HCT116 (cell line): ENCODE data around the gene PIP4K2A. TPM values are rescaled to one million over a fixed set of nuclear protein-coding genes. Genes with fewer than 3 reads are reported as not detected.
A peak's percentile ranks its signal among the peaks of the same experiment; 100 is the strongest.
"Not testable (repeated sequence)": the region's sequence is repeated elsewhere in the genome, so short reads cannot be mapped to it uniquely, and the experiment has no call there.

Experiments used
- ATAC-seq: fragments of 200-7000 bp; cut with Tn5 transposase; 2 replicates; pipeline ENCODE4 v1.9.1; 2020; ENCODE audit warnings: mild to moderate bottlenecking, moderate library complexity
- BruUV-seq: library from RNA; stranded (reverse); fragments of 400-500 nt; replicated peaks from 2 replicates; lab custom pipeline; 2021; lab: Mats Ljungman, UMichigan
- CTCF ChIA-PET: fragments of 300-600 bp; sonication (Branson Sonifier 250); formaldehyde crosslinking; loops from one replicate; lab custom pipeline; 2021; ENCODE audit warnings: antibody characterized with exemption; lab: Charles Lee
- POLR2A ChIA-PET: fragments of 300-600, 350-600 bp; sonication (Branson Sonifier 250); formaldehyde crosslinking; loops from one replicate; lab custom pipeline; 2021; ENCODE audit warnings: antibody characterized with exemption; lab: Charles Lee
- RAD21 ChIA-PET, 2 experiments: fragments of 300-600 bp; sonication (Branson Sonifier 250); formaldehyde crosslinking; loops; one replicate each; lab custom pipeline; 2023; ENCODE audit warnings: low total read pairs in 2 of 2; ENCODE audit not compliant: uncharacterized antibody in 2 of 2, unreplicated experiment in 2 of 2, low non-redundant PET in 1 of 2; lab: Charles Lee
- DNase-seq: peaks from one replicate; pipeline ENCODE4 v3.0.0-alpha.2; 2010; ENCODE audit warnings: low read depth, low spot score
- H2AFZ ChIP-seq: fragments of 200-600 bp; shearing (Covaris generic), sonication (generic); 2 replicates; pipeline ENCODE4 v1.6.1; 2017; ENCODE audit warnings: low read depth, mixed run types, mixed read lengths, antibody characterized with exemption, low read length; ENCODE audit not compliant: poor library complexity, severe bottlenecking
- H3K27ac ChIP-seq: 2 replicates; pipeline ENCODE4 v1.5.1; 2012; ENCODE audit warnings: low read depth, low read length
- H3K27me3 ChIP-seq: fragments of 200-600 bp; sonication (generic); 2 replicates; pipeline ENCODE4 v1.6.1; 2016; ENCODE audit warnings: mixed run types, low read length, mixed read lengths; ENCODE audit not compliant: insufficient read depth
- H3K36me3 ChIP-seq, 2 experiments: fragments of 200-500 bp in 1 of 2; fragments of 200-600 bp in 1 of 2; sonication (Bioruptor generic) in 1 of 2; sonication (generic) in 1 of 2; 2 replicates each; pipeline versions ENCODE4 v1.5.1 to v1.6.1; 2014 to 2016; ENCODE audit warnings: low read length in 2 of 2, inconsistent platforms in 1 of 2, mixed read lengths in 1 of 2, mixed run types in 1 of 2; ENCODE audit not compliant: insufficient read depth in 2 of 2, control insufficient read depth in 1 of 2
- H3K4me1 ChIP-seq, 2 experiments: fragments of 200-600 bp in 1 of 2; sonication (generic) in 1 of 2; 2 replicates each; pipeline versions ENCODE4 v1.5.1 to v1.6.1; 2012 to 2017; ENCODE audit warnings: low read length in 2 of 2, inconsistent platforms in 1 of 2, mild to moderate bottlenecking in 1 of 2, mixed read lengths in 1 of 2, mixed run types in 1 of 2, moderate library complexity in 1 of 2; ENCODE audit not compliant: insufficient read depth in 2 of 2, control insufficient read depth in 1 of 2
- H3K4me2 ChIP-seq: fragments of 200-600 bp; sonication (generic); 2 replicates; pipeline ENCODE4 v1.6.1; 2017; ENCODE audit warnings: mixed run types, low read length, mixed read lengths
- H3K4me3 ChIP-seq, 2 experiments: fragments of 200-600 bp in 1 of 2; sonication (generic) in 1 of 2; replicated peaks in 1 of 2; 2 replicates each; pipeline ENCODE4 v1.5.1; 2011 to 2016; ENCODE audit warnings: low read length in 2 of 2, control low read depth in 1 of 2, low read depth in 1 of 2, mild to moderate bottlenecking in 1 of 2, mixed read lengths in 1 of 2, mixed run types in 1 of 2
- H3K79me2 ChIP-seq: fragments of 200-600 bp; sonication (generic); 2 replicates; pipeline ENCODE4 v1.6.1; 2017; ENCODE audit warnings: mild to moderate bottlenecking, mixed run types, low read length, moderate library complexity, mixed read lengths; ENCODE audit not compliant: insufficient read depth
- H3K9ac ChIP-seq: fragments of 200-600 bp; sonication (generic); 2 replicates; pipeline ENCODE4 v1.6.1; 2016; ENCODE audit warnings: low read length, mixed read lengths
- H3K9me2 ChIP-seq: fragments of 200-600 bp; sonication (generic), shearing (Covaris generic); 2 replicates; pipeline ENCODE4 v1.6.1; 2017; ENCODE audit warnings: mixed run types, mild to moderate bottlenecking, moderate library complexity; ENCODE audit not compliant: insufficient read depth
- H3K9me3 ChIP-seq, 2 experiments: fragments of 200-500 bp in 1 of 2; fragments of 200-600 bp in 1 of 2; sonication (Bioruptor generic) in 1 of 2; sonication (generic) in 1 of 2; 2 replicates each; pipeline ENCODE4 v1.6.1; 2014 to 2017; ENCODE audit warnings: low read length in 2 of 2, mixed read lengths in 2 of 2, inconsistent platforms in 1 of 2, low read depth in 1 of 2, mild to moderate bottlenecking in 1 of 2, mixed run types in 1 of 2, moderate library complexity in 1 of 2; ENCODE audit not compliant: control insufficient read depth in 1 of 2, insufficient read depth in 1 of 2
- H4K20me1 ChIP-seq: fragments of 200-600 bp; sonication (generic), shearing (Covaris generic); 2 replicates; pipeline ENCODE4 v1.6.1; 2017; ENCODE audit warnings: mixed run types, mild to moderate bottlenecking, moderate library complexity; ENCODE audit not compliant: insufficient read depth
- ATF3 ChIP-seq: IDR thresholded peaks from 2 replicates; pipeline ENCODE4 v1.6.1; 2012
- CBX3 ChIP-seq: IDR thresholded peaks from 2 replicates; pipeline ENCODE4 v1.6.1; 2012; ENCODE audit warnings: low read depth
- CEBPB ChIP-seq: IDR thresholded peaks from 2 replicates; pipeline ENCODE4 v1.6.1; 2012; ENCODE audit warnings: low read depth
- EZH2 ChIP-seq: fragments of 200-600 bp; sonication (generic); IDR thresholded peaks from 2 replicates; pipeline ENCODE4 v1.6.1; 2017; ENCODE audit warnings: antibody characterized with exemption, mixed run types
- EZH2phosphoT487 ChIP-seq: fragments of 200-600 bp; IDR thresholded peaks from 2 replicates; pipeline ENCODE4 v1.6.1; 2018; ENCODE audit warnings: antibody characterized with exemption, borderline replicate concordance
- FOSL1 ChIP-seq: IDR thresholded peaks from 2 replicates; pipeline ENCODE4 v1.6.1; 2012; ENCODE audit warnings: low read depth
- JUND ChIP-seq: IDR thresholded peaks from 2 replicates; pipeline ENCODE4 v1.6.1; 2012
- POLR2A ChIP-seq: IDR thresholded peaks from 2 replicates; pipeline ENCODE4 v1.7.0; 2011; ENCODE audit warnings: borderline replicate concordance; ENCODE audit not compliant: insufficient read depth, insufficient read length; ENCODE audit errors: extremely low read depth
- POLR2AphosphoS5 ChIP-seq: IDR thresholded peaks from 2 replicates; pipeline ENCODE4 v1.6.1; 2011; ENCODE audit warnings: mild to moderate bottlenecking, low read depth, low read length, moderate library complexity
- RAD21 ChIP-seq: IDR thresholded peaks from 2 replicates; pipeline ENCODE4 v1.6.1; 2012; ENCODE audit warnings: low read depth, mild to moderate bottlenecking
- SIN3A ChIP-seq: IDR thresholded peaks from 2 replicates; pipeline ENCODE4 v1.6.1; 2012; ENCODE audit warnings: low read depth
- TCF7L2 ChIP-seq: IDR thresholded peaks from 2 replicates; pipeline ENCODE4 v1.7.0; 2011; ENCODE audit warnings: borderline replicate concordance, inconsistent platforms; ENCODE audit not compliant: insufficient read depth, insufficient read length; ENCODE audit errors: extremely low read depth
- ZBTB33 ChIP-seq: IDR thresholded peaks from 2 replicates; pipeline ENCODE4 v1.6.1; 2011; ENCODE audit warnings: mild to moderate bottlenecking, low read length, moderate library complexity; ENCODE audit not compliant: insufficient replicate concordance; ENCODE audit errors: extremely low read depth
- intact Hi-C: fragments of 100-400 bp; cut with micrococcal nuclease; formaldehyde crosslinking; loops from 2 replicates; pipeline ENCODE4 v1.10.0; 2022
- total RNA-seq: library from RNA; stranded (reverse); gene quantifications from one replicate; pipeline ENCODE4 v1.2.1, GENCODE V29; 2021; ENCODE audit not compliant: unreplicated experiment

PIP4K2A gene
- total RNA-seq, 1 experiment from 2014 or later, result 41.9 TPM

- Histone ChIP-seq H4K20me1 (no peaks in the 10 kb centered on the region), H3K9me3 (no peaks in the 10 kb centered on the region), H3K4me2 (no peak overlapping the region), H3K4me1 (peaks cover 4 to 8% of the 10 kb centered on the region in 2 experiments; a peak in 3 of 4 replicates), H3K9me2 (no peaks in the 10 kb centered on the region), H3K79me2 (no peaks in the 10 kb centered on the region), H3K27me3 (no peaks in the 10 kb centered on the region), H3K4me3 (no peak overlapping the region), H3K27ac (no peak overlapping the region), H2AFZ (no peak overlapping the region), H3K36me3 (no peaks in the 10 kb centered on the region), H3K9ac (no peak overlapping the region)
- DNase-seq, result no peak
- no peak for TF ChIP-seq EZH2phosphoT487
- TF ChIP-seq TCF7L2, result no peak
- no peak for TF ChIP-seq JUND
- TF ChIP-seq CBX3, result no peak
- TF ChIP-seq POLR2AphosphoS5, result no peak
- intact Hi-C loops, result no loop called here
- ChIA-PET RAD21 (no interaction called here), CTCF (no interaction called here), POLR2A (no interaction called here)
- BruUV-seq, result no TSS peak
- no peak for ATAC-seq
Measured at GRCh38 chr10:22518167-22518724, 196.1 kb downstream of the PIP4K2A start.

DNA sequence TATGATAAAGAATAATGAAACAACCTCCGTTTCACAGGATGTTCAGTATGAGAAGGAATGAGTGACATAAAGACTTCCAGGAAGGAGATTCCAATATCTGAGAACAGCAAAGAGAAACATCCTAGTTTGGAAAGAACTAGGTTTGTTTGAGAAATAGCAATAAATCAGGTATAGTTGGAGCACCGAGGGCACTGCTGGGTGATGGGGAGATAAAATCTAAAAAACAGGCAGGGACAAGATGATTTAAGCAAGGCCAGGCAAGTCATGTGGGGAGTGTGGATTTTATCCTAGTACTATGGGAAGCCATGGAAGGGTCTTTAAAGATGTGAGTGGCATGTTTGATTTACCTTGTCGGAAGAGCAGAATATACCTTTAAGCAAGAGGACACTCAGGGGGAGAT is 199.4 kb downstream of the PIP4K2A start:
- ATAC-seq, result no peak
- RAD21 ChIA-PET, result no interaction called here
- Histone ChIP-seq H3K4me2 (no peak overlapping the region), H3K9me2 (no peaks in the 10 kb centered on the region), H3K27ac (no peak overlapping the region), H3K9ac (no peak overlapping the region), H3K27me3 (no peaks in the 10 kb centered on the region), H3K4me1 (peaks cover 4 to 8% of the 10 kb centered on the region in 2 experiments; a peak in 3 of 4 replicates), H2AFZ (no peak overlapping the region), H3K4me3 (no peak overlapping the region), H3K36me3 (no peaks in the 10 kb centered on the region), H3K79me2 (no peaks in the 10 kb centered on the region), H4K20me1 (no peaks in the 10 kb centered on the region), H3K9me3 (no peaks in the 10 kb centered on the region)
- CTCF ChIA-PET, result no interaction called here
- intact Hi-C loops, result no loop called here
- DNase-seq, result no peak
- no TSS peak for BruUV-seq
- POLR2A ChIA-PET, result no interaction called here
- TF ChIP-seq EZH2 (no peak), POLR2A (no peak), ATF3 (no peak), SIN3A (no peak), CEBPB (no peak), ZBTB33 (no peak), POLR2AphosphoS5 (no peak), TCF7L2 (no peak), RAD21 (no peak), FOSL1 (no peak)
- TF ChIP-seq, all 23 proteins: peak for 0

DNA sequence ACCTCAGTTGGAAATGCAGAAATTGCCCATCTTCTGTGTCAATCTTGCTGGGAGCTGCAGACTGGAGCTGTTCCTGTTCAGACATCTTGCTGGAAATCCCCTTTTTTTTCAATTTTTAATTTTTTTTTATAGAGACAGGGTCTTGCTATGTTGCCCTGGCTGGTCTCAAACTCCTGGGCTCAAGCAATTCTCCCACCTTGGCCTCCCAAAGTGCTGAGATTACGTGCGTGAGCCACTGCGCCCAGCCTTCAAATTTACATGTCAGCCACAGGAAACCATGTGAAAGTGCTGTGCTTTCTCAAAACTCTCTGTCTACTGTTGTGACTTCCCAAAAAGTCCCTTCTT is 200.0 kb downstream of the PIP4K2A start:
- DNase-seq, H3K9me3 ChIP-seq, H3K36me3 ChIP-seq, RAD21 ChIA-PET, BruUV-seq, H3K9me2 ChIP-seq, H3K4me1 ChIP-seq, intact Hi-C loops, H3K4me3 ChIP-seq, H3K79me2 ChIP-seq, H4K20me1 ChIP-seq, CTCF ChIA-PET, H3K27me3 ChIP-seq, POLR2A ChIA-PET, ATAC-seq, H3K27ac ChIP-seq, H2AFZ ChIP-seq, H3K9ac ChIP-seq: not testable (repeated sequence)
- peak overlapping the region; percentile 32; the same call in 1 of the 2 replicates for H3K4me2 ChIP-seq
